ENCODE measurements around the gene KRT83. TPM values are rescaled to one million over a fixed set of nuclear protein-coding genes. Genes with fewer than 3 reads are reported as not detected.

Gene KRT83
- total RNA-seq, 1 experiment from 2014 or later: not detected

GRCh38 chr12:52368508-52368907, 47.3 kb upstream of the KRT83 start:
- H2AFZ ChIP-seq: no peak overlapping the region
- no TSS peak for BruUV-seq (replicated peaks)
- H3K4me3 ChIP-seq: no peak overlapping the region
- no peaks in the 10 kb centered on the region for H3K27me3 ChIP-seq (ENCODE audit: insufficient read depth, low read depth)
- no peak for TF ChIP-seq EZH2 (IDR thresholded peaks at IDR 0.05; ENCODE audit: low read depth)
- no peak for TF ChIP-seq CTCF (conservative IDR thresholded peaks at IDR 0.05)
- POLR2A ChIA-PET (ENCODE audit: unreplicated experiment): no interaction called here
- H4K20me1 ChIP-seq (ENCODE audit: insufficient read depth): no peaks in the 10 kb centered on the region
- no peaks in the 10 kb centered on the region for H3F3A ChIP-seq (ENCODE audit: insufficient read depth, low read depth)
- no peak for DNase-seq
- no peak overlapping the region for H3K4me2 ChIP-seq
- intact Hi-C loops (cut with micrococcal nuclease; ENCODE audit: unreplicated experiment): no loop called here
- no peaks in the 10 kb centered on the region for H3K9me2 ChIP-seq (ENCODE audit: insufficient read depth)
- H3K79me2 ChIP-seq (ENCODE audit: low read depth): no peaks in the 10 kb centered on the region
- CTCF ChIA-PET: interaction anchor here (0.5 to 0.7 kb wide), 2 partner anchors 143 to 151 kb away, joined by 3 to 4 read pairs; no protein-coding TSS in a partner anchor
- no peaks in the 10 kb centered on the region for H3K36me3 ChIP-seq (ENCODE audit: low read depth)
- H3K4me1 ChIP-seq (replicated peaks; ENCODE audit: insufficient read depth): peaks cover 9% of the 10 kb centered on the region
- no peak overlapping the region for H3K27ac ChIP-seq
- H3K9me3 ChIP-seq (ENCODE audit: insufficient read depth, low read depth): no peaks in the 10 kb centered on the region

GRCh38 chr12:52367876-52368275, 46.7 kb upstream of the KRT83 start:
- no peaks in the 10 kb centered on the region for H3K79me2 ChIP-seq (ENCODE audit: low read depth)
- no peaks in the 10 kb centered on the region for H3K9me3 ChIP-seq (ENCODE audit: insufficient read depth, low read depth)
- H3K27ac ChIP-seq: no peak overlapping the region
- TF ChIP-seq CTCF (conservative IDR thresholded peaks at IDR 0.05) (no peak), EZH2 (IDR thresholded peaks at IDR 0.05; ENCODE audit: low read depth) (no peak)
- H3K36me3 ChIP-seq (ENCODE audit: low read depth): no peaks in the 10 kb centered on the region
- ChIA-PET CTCF (interaction anchor here (1.2 kb wide), 1 partner anchor 22 kb away, joined by 4 read pairs; no protein-coding TSS in a partner anchor), POLR2A (ENCODE audit: unreplicated experiment) (no interaction called here)
- DNase-seq: no peak
- H2AFZ ChIP-seq: no peak overlapping the region
- H3K4me1 ChIP-seq (replicated peaks; ENCODE audit: insufficient read depth): peaks cover 9% of the 10 kb centered on the region
- no peaks in the 10 kb centered on the region for H3K27me3 ChIP-seq (ENCODE audit: insufficient read depth, low read depth)
- no TSS peak for BruUV-seq (replicated peaks)
- H3K4me2 ChIP-seq: no peak overlapping the region
- intact Hi-C loops (cut with micrococcal nuclease; ENCODE audit: unreplicated experiment): no loop called here
- H3K4me3 ChIP-seq: no peak overlapping the region
- H4K20me1 ChIP-seq (ENCODE audit: insufficient read depth): no peaks in the 10 kb centered on the region
- H3K9me2 ChIP-seq (ENCODE audit: insufficient read depth): no peaks in the 10 kb centered on the region
- H3F3A ChIP-seq (ENCODE audit: insufficient read depth, low read depth): no peaks in the 10 kb centered on the region

GRCh38 chr12:52366738-52367485, 45.7 kb upstream of the KRT83 start, which contains the start of gene KRT85:
KRT85 (minus strand) TSS chr12:52367481; CDS start chr12:52367405, 76 bp downstream.
- H4K20me1 ChIP-seq (ENCODE audit: insufficient read depth): no peaks in the 10 kb centered on the region
- no peaks in the 10 kb centered on the region for H3K27me3 ChIP-seq (ENCODE audit: insufficient read depth, low read depth)
- H3K79me2 ChIP-seq (ENCODE audit: low read depth): no peaks in the 10 kb centered on the region
- no peaks in the 10 kb centered on the region for H3K9me2 ChIP-seq (ENCODE audit: insufficient read depth)
- ChIA-PET POLR2A (ENCODE audit: unreplicated experiment) (no interaction called here), CTCF (interaction anchor here (0.6 to 1.2 kb wide), 3 partner anchors 21 to 212 kb away, joined by 3 to 5 read pairs (median 4); no protein-coding TSS in a partner anchor)
- H3K27ac ChIP-seq: no peak within 1 kb of the TSS
- H3K4me1 ChIP-seq (replicated peaks; ENCODE audit: insufficient read depth): peaks cover 9% of the 10 kb centered on the region
- no peak within 1 kb of the TSS for H2AFZ ChIP-seq
- BruUV-seq (replicated peaks): no TSS peak
- intact Hi-C loops (cut with micrococcal nuclease; ENCODE audit: unreplicated experiment): no loop called here
- DNase-seq: no peak
- no peaks in the 10 kb centered on the region for H3K9me3 ChIP-seq (ENCODE audit: insufficient read depth, low read depth)
- H3K36me3 ChIP-seq (ENCODE audit: low read depth): no peaks in the 10 kb centered on the region
- H3K4me3 ChIP-seq: no peak within 1 kb of the TSS
- H3K4me2 ChIP-seq: no peak within 1 kb of the TSS
- no peak for TF ChIP-seq EZH2 (IDR thresholded peaks at IDR 0.05; ENCODE audit: low read depth)
- H3F3A ChIP-seq (ENCODE audit: insufficient read depth, low read depth): no peaks in the 10 kb centered on the region

All from PC-9 (cell line).